ENCODE data around the gene CDKN2B-AS1.

Gene CDKN2B-AS1

DNA sequence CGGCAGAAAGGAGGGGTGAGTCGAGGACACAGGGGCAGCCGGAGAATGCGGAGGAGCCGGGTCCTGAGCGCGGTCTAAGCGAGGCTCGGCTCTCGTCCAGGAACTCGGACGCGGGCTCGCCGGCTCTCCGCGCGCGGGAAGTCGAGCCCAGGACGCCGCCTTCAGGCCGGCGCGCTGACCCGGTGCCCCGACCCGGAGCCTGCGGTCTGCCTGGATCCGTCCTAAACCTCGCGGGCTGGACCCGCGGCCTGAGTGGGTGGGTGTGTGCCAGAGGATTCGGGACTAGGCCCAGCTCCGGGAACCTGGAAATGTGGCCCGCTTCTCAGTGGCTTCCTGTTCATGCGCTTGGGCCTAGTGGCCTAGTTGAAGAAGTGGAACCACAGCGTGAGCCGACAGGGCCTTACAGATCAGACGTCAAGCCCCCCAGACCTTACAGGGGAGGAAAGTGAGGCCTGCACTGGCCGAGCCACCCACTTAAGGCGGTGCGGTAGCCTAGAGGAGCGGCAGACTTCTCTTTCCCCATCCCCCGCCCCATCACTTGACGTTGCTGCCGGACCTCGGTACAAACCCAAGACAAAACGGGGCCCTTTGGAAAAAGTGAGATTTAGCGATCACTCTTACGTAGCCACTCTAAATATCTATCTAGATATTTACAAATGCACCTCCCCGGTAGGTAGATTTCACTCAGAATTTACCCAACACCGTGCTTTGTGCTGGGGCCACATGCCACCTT lies 1.2 kb downstream of the CDKN2B-AS1 start:
- CTCF ChIA-PET, result interaction anchor here (0.5 to 5.9 kb wide), 9 partner anchors 12 to 310 kb away, joined by 3 to 30 read pairs (median 4); partner anchors contain the start of gene CDKN2B
- Histone ChIP-seq H3K9me3 (ENCODE audit: control insufficient read depth, insufficient read depth, low read depth, low read length) (no peaks in the 10 kb centered on the region), H3K4me3 (ENCODE audit: low read depth, low read length) (peak overlapping the region; percentile 59), H3K27ac (ENCODE audit: extremely low read depth, low read depth, low read length) (peak overlapping the region; percentile 99), H3K36me3 (ENCODE audit: control insufficient read depth in 2 of 2, insufficient read depth in 1 of 2, low read length in 2 of 2) (no peaks in the 10 kb centered on the region), H3K4me1 (ENCODE audit: control insufficient read depth, insufficient read depth, low read length) (peaks cover 7% of the 10 kb centered on the region; the same call in 1 of the 2 replicates)
- POLR2A ChIA-PET, result interaction anchor here (0.8 to 7.6 kb wide), 12 partner anchors 9 to 248 kb away, joined by 3 to 156 read pairs (median 7); partner anchors contain the start of gene CDKN2B
- TF ChIP-seq ZNF335 (tag by site-specific recombination; conservative IDR thresholded peaks at IDR 0.05) (peak; percentile 7; the same call in 1 of the 2 replicates), ZBTB17 (tag by site-specific recombination; IDR thresholded peaks at IDR 0.05) (peak; percentile 41; the same call in 1 of the 2 replicates), PRDM1 (tag by site-specific recombination; IDR thresholded peaks at IDR 0.05) (no peak), INSM2 (tag by site-specific recombination; IDR thresholded peaks at IDR 0.05) (no peak), ZBTB20 (tag by site-specific recombination; IDR thresholded peaks at IDR 0.05) (0 out of 2 replicates have a peak, but pooled peaks have one; percentile 36), SP2 (tag by site-specific recombination; IDR thresholded peaks at IDR 0.05) (peak; percentile 42; the same call in 1 of the 2 replicates), KLF8 (tag by site-specific recombination; IDR thresholded peaks at IDR 0.05) (peak; percentile 22; the same call in 1 of the 2 replicates), ZNF660 (tag by site-specific recombination; IDR thresholded peaks at IDR 0.05) (0 out of 2 replicates have a peak, but pooled peaks have one; percentile 14), SCRT1 (tag by site-specific recombination; IDR thresholded peaks at IDR 0.05; ENCODE audit: borderline replicate concordance) (no peak), ZNF366 (tag by site-specific recombination; conservative IDR thresholded peaks at IDR 0.05) (no peak), ZNF211 (tag by site-specific recombination; IDR thresholded peaks at IDR 0.05; ENCODE audit: low read depth) (no peak), ZFP37 (tag by site-specific recombination; IDR thresholded peaks at IDR 0.05) (peak; percentile 27), ZNF501 (tag by site-specific recombination; IDR thresholded peaks at IDR 0.05) (peak; percentile 50; the same call in 1 of the 2 replicates), ZNF585B (tag by site-specific recombination; IDR thresholded peaks at IDR 0.05) (no peak), ZNF19 (tag by site-specific recombination; IDR thresholded peaks at IDR 0.05; ENCODE audit: low read depth) (no peak), ZNF37A (tag by site-specific recombination; IDR thresholded peaks at IDR 0.05) (no peak), ZBTB26 (tag by site-specific recombination; optimal IDR thresholded peaks at IDR 0.05) (peak; percentile 86), ZBTB7A (tag by site-specific recombination; IDR thresholded peaks at IDR 0.05; ENCODE audit: low read depth) (0 out of 2 replicates have a peak, but pooled peaks have one; percentile 2), KLF9 (tag by site-specific recombination; IDR thresholded peaks at IDR 0.05; ENCODE audit: low read depth) (peak; percentile 48; the same call in 1 of the 2 replicates), KLF1 (tag by site-specific recombination; IDR thresholded peaks at IDR 0.05) (no peak), ZNF202 (tag by site-specific recombination; IDR thresholded peaks at IDR 0.05; ENCODE audit: borderline replicate concordance) (no peak), FEZF1 (tag by site-specific recombination; IDR thresholded peaks at IDR 0.05) (no peak), MEIS1 (CRISPR knock-in tag; IDR thresholded peaks at IDR 0.05; ENCODE audit: borderline replicate concordance) (peak; percentile 51; the same call in 1 of the 2 replicates), ZNF692 (tag by site-specific recombination; IDR thresholded peaks at IDR 0.05) (peak; percentile 30; the same call in 1 of the 2 replicates), HOXC10 (CRISPR knock-in tag; IDR thresholded peaks at IDR 0.05) (no peak), MZF1 (tag by site-specific recombination; IDR thresholded peaks at IDR 0.05; ENCODE audit: borderline replicate concordance) (no peak), ZNF610 (tag by site-specific recombination; IDR thresholded peaks at IDR 0.05; ENCODE audit: borderline replicate concordance) (peak; percentile 67; the same call in 1 of the 2 replicates), ZXDB (tag by site-specific recombination; IDR thresholded peaks at IDR 0.05) (no peak), ZSCAN23 (tag by site-specific recombination; IDR thresholded peaks at IDR 0.05) (no peak)
